SK-N-MC (cell line): Measurements from ENCODE around the gene FAM83E.

Source experiments
- EZH2 ChIP-seq: fragments of 200-600 bp; sonication (generic); IDR thresholded peaks from one replicate; pipeline ENCODE4 v1.6.1; 2017; ENCODE audit warnings: antibody characterized with exemption
- POLR2AphosphoS5 ChIP-seq: IDR thresholded peaks from 2 replicates; pipeline ENCODE4 v1.6.1; 2012; ENCODE audit warnings: mild to moderate bottlenecking, low read depth, low read length, borderline replicate concordance

DNA sequence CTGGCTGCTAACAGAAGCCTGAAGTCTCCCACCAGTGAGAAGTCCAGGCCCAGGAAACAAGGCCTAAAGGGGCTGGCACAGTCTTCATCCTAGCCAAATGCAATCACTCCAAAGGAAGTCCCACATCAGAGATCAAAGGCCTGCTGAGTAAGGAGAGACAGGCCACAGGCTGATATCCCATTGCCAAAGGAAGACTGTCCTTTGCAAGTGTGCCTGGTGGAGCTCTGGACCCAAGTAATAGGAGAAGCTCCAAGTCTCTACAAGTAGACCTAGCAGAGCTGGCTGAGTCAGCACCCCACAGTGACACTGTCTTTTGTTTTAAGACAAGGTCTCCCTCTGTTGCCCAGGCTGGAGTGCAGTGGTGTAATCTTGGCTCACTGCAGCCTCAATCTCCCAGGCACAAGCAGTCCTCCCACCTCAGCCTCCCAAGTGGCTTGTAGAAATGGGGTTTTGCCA lies 17.8 kb upstream of the FAM83E start:
- TF ChIP-seq EZH2 (no peak), POLR2AphosphoS5 (no peak)
